Right renal cortex interstitium (tissue), 3 donors: Measurements from ENCODE around the gene KIF2A. TPM values are rescaled to one million over a fixed set of nuclear protein-coding genes. Genes with fewer than 3 reads are reported as not detected.
A peak's percentile ranks its signal among the peaks of the same experiment; 100 is the strongest.
"Not testable (repeated sequence)": the region's sequence is repeated elsewhere in the genome, so short reads cannot be mapped to it uniquely, and the experiment has no call there.

ENCODE experiments used
- DNase-seq, 3 donors: peaks; one replicate each; pipeline ENCODE4 v3.0.0-alpha.2; 2013; ENCODE audit warnings: low read depth in 3 of 3, low spot score in 2 of 3
- polyA plus RNA-seq, 3 donors: library from polyadenylated mRNA; unstranded; fragments of 120-200 nt; gene quantifications; one replicate each; pipeline ENCODE4 v1.2.1, GENCODE V29; 2013; ENCODE audit not compliant: insufficient read length in 3 of 3

KIF2A gene
- polyA plus RNA-seq, 3 donors, result 54.8 to 65.2 (median 60.1) TPM

- no peak for DNase-seq
These were observed 16.2 kb upstream of the KIF2A start for GRCh38 chr5:62289813-62290212.

GRCh38 chr5:62291829-62292228 lies 14.2 kb upstream of the KIF2A start:
- DNase-seq, result not testable (repeated sequence)

DNA sequence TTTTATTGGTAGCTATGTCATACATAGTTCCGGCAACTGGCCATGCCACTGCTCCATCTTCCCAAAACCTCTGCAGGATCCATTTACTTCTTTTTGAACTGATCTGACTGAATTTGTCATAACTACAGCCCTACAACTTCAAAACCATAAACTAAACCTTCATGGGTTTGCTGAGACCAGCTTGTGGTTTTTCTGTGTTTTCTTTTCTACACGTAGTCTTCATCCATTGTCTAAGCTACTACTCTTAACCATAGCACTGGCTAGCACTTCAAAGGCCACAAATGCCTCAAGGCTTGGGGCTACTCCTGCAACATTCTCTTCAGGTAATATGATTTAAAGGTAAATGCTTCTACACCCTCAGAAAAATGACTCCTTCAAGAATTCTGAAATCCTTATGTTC lies 9.0 kb upstream of the KIF2A start:
- no peak for DNase-seq

GRCh38 chr5:62298118-62298517 lies 7.9 kb upstream of the KIF2A start:
- DNase-seq, result no peak

GRCh38 chr5:62299101-62299500 lies 6.9 kb upstream of the KIF2A start:
- no peak for DNase-seq

GRCh38 chr5:62299600-62299999 lies 6.4 kb upstream of the KIF2A start:
- DNase-seq, result no peak

GRCh38 chr5:62305358-62305714 lies 670 bp upstream of the KIF2A start:
- no peak for DNase-seq

- DNase-seq, result peak in 1 of 3 donors; percentile 65
These were observed 403 bp downstream of the KIF2A start for GRCh38 chr5:62306323-62306895.

- DNase-seq, result peak; percentile 29 to 38 (median 31)
These were observed 1.1 kb downstream of the KIF2A start for GRCh38 chr5:62306896-62307689.

- no peak for DNase-seq
These were observed 2.4 kb downstream of the KIF2A start for GRCh38 chr5:62308439-62308838.

DNA sequence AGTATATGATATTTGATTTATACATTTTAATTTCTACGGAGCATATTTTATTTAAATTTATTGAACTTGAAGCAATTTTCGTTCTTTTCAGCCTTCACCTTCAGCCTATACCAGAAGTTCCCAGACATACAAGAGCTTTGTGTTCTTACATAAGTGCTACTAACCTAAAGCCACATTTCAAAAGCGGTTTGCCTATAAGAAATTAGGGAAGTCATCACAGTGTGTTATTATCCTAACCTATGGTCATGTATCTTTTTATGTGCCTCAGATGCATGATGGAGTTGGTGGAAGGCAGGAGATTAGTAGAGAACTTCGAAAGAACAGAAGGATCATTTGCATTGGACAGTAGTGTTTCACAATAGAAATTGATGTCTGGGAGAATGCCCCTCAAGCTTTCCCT lies 3.1 kb downstream of the KIF2A start:
- no peak for DNase-seq

- DNase-seq, result no peak
These were observed 4.6 kb downstream of the KIF2A start for GRCh38 chr5:62310426-62311143.

- DNase-seq, result no peak
These were observed 6.0 kb downstream of the KIF2A start for GRCh38 chr5:62312036-62312435.

DNA sequence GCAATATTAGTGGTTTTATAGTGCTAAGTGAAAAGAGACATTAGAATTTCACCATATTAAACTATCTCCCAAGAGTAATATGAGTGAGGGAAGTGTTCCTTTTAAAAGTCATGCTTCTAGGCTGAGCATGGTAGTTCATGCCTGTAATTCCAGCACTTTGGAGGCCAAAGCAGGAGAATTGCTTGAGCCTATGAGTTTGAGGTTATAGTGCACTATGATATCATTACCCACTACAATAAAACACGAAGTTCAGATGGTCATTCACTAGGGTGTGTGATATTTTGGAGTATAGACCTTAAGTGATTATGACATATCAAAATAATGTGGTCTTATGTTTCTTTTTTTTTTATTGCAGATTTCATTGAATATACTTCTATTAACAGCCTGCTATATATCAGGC lies 6.7 kb downstream of the KIF2A start:
- DNase-seq, result no peak

DNA sequence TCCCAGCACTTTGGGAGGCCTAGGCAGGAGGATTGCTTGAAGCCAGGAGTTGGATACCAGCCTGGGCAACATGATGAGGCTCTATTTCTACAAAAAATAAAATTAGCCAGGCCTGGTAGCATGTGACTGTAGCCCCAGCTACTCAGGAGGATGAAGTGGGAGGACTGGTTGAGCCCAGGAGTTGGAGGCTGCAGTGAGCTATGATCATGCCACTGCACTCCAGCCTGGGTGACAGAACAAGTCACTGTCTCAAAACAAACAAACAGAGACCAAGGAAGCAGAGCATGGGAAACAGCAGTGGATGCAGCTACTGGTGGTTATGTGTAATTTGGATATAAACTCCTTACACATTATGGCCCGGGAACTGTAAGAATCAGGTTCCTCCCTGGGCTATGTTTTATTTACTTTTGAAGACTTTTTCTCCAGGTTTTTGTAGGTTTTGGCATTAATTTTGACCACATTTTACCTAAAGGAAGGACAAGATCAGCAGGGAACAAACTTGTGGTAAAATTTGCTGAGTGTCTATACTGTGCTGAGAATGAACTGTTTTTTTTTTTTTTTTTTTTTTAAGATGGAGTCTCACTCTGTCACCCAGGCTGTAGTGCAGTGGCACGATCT lies 8.3 kb downstream of the KIF2A start:
- no peak for DNase-seq

DNA sequence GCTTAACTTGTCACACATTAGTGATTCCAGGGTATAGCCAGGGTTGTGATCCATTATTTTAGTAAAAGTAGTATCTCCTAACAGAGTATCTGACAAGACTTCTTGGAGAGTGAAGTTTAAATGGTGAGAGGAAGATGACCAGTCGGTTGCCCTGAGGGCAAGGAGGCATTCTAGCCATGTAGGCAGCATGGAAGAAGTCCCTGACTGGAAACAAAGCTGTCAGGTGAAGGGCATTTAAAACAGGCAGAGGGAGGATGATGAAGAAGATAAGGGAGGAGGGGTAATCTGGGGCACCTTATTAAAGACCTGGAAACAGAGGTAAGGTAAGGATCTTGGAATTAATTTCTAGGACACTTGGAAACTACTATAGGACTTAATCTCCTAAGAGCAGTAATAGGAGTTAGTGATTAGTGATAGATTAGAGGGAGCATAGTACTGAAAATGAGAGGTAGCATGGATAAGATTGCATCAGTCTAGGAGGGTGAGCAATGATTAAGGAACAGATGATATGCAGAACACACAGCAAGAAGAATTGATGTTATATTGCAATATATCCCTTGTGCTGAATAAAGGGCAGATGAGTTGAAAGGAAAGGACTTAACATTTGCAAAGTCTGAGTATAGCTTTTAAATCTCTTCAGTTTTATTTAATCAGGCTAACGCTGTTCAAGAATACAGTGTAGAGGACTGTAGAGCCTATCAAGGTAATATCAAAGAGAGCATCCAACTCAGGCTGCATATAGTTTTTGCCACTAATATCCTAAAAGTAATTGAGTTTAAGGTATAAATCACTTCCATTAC lies 9.6 kb downstream of the KIF2A start:
- no peak for DNase-seq

- DNase-seq, result no peak
These were observed 10.1 kb downstream of the KIF2A start for GRCh38 chr5:62316176-62316502.

- no peak for DNase-seq
These were observed 11.8 kb downstream of the KIF2A start for GRCh38 chr5:62317810-62318209.

DNA sequence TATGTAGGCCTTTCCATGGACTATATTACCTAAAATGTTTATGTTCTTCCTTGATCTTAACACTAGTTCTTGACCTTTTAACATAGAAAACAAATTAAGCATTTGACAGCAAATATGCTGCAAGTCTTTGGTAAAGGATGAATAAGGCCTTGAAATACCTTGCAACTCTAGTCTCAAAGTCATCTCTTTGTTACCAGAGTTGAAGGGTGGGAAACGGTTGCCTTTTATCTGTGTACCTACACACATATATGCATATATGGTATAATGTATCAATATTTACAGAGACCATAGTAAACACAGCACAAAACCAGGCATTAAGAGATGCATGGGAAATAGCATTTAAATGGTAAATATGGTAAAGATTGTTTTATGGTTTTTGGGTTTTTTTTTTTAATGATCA lies 16.5 kb downstream of the KIF2A start:
- no peak for DNase-seq

- no peak for DNase-seq
These were observed 20.3 kb downstream of the KIF2A start for GRCh38 chr5:62326302-62326701.

DNA sequence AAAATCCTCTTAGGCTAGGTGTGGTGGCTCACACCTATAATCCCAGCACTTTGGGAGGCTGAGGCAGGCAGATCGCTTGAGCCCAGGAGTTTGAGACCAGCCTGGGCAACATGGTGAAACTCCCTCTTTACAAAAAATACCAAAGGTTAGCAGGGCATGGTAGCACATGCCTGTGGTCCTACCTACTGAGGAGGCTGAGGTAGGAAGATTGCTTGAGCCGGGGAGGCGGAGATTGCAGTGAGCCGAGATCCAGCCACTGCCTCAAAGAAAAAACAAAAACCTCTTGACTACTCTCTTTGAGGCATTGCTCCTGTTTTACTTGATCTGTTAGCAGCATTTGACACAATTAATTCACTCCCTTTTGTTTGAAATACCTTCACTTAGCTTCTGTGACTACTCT lies 20.7 kb downstream of the KIF2A start:
- no peak for DNase-seq
